ENCODE measurements around the gene SMYD3.

GRCh38 chr1:245700631-245701030 lies 806.4 kb downstream of the SMYD3 start:
- TF ChIP-seq POLR2A (IDR thresholded peaks at IDR 0.05) (no peak), CTCF (IDR thresholded peaks at IDR 0.05) (no peak)
